ENCODE data around the gene CHL1.

CHL1 gene

DNA sequence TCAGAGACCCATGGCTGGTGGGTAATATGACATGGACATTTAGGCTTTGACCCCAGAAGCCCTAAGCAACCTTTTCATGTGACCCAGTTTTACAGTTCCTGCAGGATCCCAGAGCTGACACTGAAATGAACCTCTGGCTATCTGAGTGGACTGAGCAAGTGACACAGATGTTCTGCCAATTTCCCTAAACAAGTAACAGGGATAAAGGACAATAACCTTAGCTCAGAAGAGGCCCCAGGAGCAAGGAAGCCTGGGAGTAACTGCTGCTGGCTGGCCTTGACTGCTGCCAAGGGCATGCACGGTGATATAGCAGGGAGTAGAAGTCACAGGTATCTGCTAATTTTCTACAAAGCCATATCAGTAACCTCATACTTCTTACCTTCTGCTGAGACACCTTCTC, 177.9 kb downstream of the CHL1 start:
- Histone ChIP-seq H3K9me2 (replicated peaks; ENCODE audit: control insufficient read depth, low read length) (no peaks in the 10 kb centered on the region), H3K79me2 (ENCODE audit: control insufficient read depth, low read length) (no peaks in the 10 kb centered on the region), H4K20me1 (ENCODE audit: control insufficient read depth, insufficient read depth, low read depth, low read length) (no peaks in the 10 kb centered on the region), H3K4me3 (ENCODE audit: low read length) (no peak overlapping the region), H3K9me3 (ENCODE audit: control insufficient read depth, insufficient read depth, low read length) (no peaks in the 10 kb centered on the region), H3K4me1 (ENCODE audit: control insufficient read depth, low read length) (no peaks in the 10 kb centered on the region), H3K27ac (ENCODE audit: low read depth, low read length) (no peak overlapping the region), H3K27me3 (ENCODE audit: control insufficient read depth, low read length) (0 out of 2 replicates have a peak, but pooled peaks cover 3% of the 10 kb centered on the region), H3K4me2 (ENCODE audit: low read length) (no peak overlapping the region), H3K36me3 (ENCODE audit: control insufficient read depth, low read length) (no peaks in the 10 kb centered on the region), H3F3A (ENCODE audit: control insufficient read depth, insufficient read depth) (no peaks in the 10 kb centered on the region)
- TF ChIP-seq, protein P1, sequence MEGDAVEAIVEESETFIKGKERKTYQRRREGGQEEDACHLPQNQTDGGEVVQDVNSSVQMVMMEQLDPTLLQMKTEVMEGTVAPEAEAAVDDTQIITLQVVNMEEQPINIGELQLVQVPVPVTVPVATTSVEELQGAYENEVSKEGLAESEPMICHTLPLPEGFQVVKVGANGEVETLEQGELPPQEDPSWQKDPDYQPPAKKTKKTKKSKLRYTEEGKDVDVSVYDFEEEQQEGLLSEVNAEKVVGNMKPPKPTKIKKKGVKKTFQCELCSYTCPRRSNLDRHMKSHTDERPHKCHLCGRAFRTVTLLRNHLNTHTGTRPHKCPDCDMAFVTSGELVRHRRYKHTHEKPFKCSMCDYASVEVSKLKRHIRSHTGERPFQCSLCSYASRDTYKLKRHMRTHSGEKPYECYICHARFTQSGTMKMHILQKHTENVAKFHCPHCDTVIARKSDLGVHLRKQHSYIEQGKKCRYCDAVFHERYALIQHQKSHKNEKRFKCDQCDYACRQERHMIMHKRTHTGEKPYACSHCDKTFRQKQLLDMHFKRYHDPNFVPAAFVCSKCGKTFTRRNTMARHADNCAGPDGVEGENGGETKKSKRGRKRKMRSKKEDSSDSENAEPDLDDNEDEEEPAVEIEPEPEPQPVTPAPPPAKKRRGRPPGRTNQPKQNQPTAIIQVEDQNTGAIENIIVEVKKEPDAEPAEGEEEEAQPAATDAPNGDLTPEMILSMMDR (IDR thresholded peaks at IDR 0.05; ENCODE audit: low read depth, low read length, poor library complexity, severe bottlenecking): no peak
- TF ChIP-seq EZH2phosphoT487 (IDR thresholded peaks at IDR 0.05; ENCODE audit: borderline replicate concordance, low read length): no peak

GRCh38 chr3:377158-377561, 180.6 kb downstream of the CHL1 start:
- no peak overlapping the region for H3K4me2 ChIP-seq (ENCODE audit: low read length)

DNA sequence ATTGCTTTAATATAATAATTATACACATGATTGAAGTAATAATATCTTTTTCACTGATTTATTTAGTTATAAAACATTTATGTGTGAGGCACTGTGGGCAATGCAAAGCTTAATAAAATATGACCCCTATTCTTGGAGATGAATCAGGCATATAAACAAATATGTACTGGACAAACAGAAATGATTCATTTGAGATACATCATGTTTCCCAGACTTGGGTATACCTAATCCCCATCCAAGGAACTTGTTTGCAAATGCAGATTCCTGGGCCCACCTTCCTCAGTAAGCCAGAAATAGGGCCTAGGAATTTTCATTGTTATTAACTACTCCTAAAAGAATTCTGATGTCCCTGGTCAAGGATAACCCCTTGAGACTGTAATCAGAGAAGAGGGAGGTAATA, 184.2 kb downstream of the CHL1 start:
- H3K27me3 ChIP-seq (ENCODE audit: control insufficient read depth, low read length): no peaks in the 10 kb centered on the region
- no peak overlapping the region for H3K4me3 ChIP-seq (ENCODE audit: low read length)
- no peaks in the 10 kb centered on the region for H3K79me2 ChIP-seq (ENCODE audit: control insufficient read depth, low read length)
- H3K36me3 ChIP-seq (ENCODE audit: control insufficient read depth, low read length): no peaks in the 10 kb centered on the region
- H3K9me3 ChIP-seq (ENCODE audit: control insufficient read depth, insufficient read depth, low read length): no peaks in the 10 kb centered on the region
- H4K20me1 ChIP-seq (ENCODE audit: control insufficient read depth, insufficient read depth, low read depth, low read length): no peaks in the 10 kb centered on the region
- no peaks in the 10 kb centered on the region for H3K4me1 ChIP-seq (ENCODE audit: control insufficient read depth, low read length)
- no peak for TF ChIP-seq EZH2phosphoT487 (IDR thresholded peaks at IDR 0.05; ENCODE audit: borderline replicate concordance, low read length)
- TF ChIP-seq, protein P1 (IDR thresholded peaks at IDR 0.05; ENCODE audit: low read depth, low read length, poor library complexity, severe bottlenecking): no peak
- no peaks in the 10 kb centered on the region for H3F3A ChIP-seq (ENCODE audit: control insufficient read depth, insufficient read depth)
- no peaks in the 10 kb centered on the region for H3K9me2 ChIP-seq (replicated peaks; ENCODE audit: control insufficient read depth, low read length)
- no peak overlapping the region for H3K27ac ChIP-seq (ENCODE audit: low read depth, low read length)
- no peak overlapping the region for H3K4me2 ChIP-seq (ENCODE audit: low read length)

More at GRCh38 chr3:377158-377561, 180.6 kb downstream of the CHL1 start:
- Histone ChIP-seq H3K27me3 (ENCODE audit: control insufficient read depth, low read length) (0 out of 2 replicates have a peak, but pooled peaks cover 3% of the 10 kb centered on the region), H3K4me3 (ENCODE audit: low read length) (no peak overlapping the region), H3K4me1 (ENCODE audit: control insufficient read depth, low read length) (no peaks in the 10 kb centered on the region), H3K36me3 (ENCODE audit: control insufficient read depth, low read length) (no peaks in the 10 kb centered on the region), H3F3A (ENCODE audit: control insufficient read depth, insufficient read depth) (no peaks in the 10 kb centered on the region), H3K79me2 (ENCODE audit: control insufficient read depth, low read length) (no peaks in the 10 kb centered on the region), H3K27ac (ENCODE audit: low read depth, low read length) (no peak overlapping the region), H3K9me3 (ENCODE audit: control insufficient read depth, insufficient read depth, low read length) (no peaks in the 10 kb centered on the region), H3K9me2 (replicated peaks; ENCODE audit: control insufficient read depth, low read length) (no peaks in the 10 kb centered on the region), H4K20me1 (ENCODE audit: control insufficient read depth, insufficient read depth, low read depth, low read length) (no peaks in the 10 kb centered on the region)
- TF ChIP-seq, protein P1 (IDR thresholded peaks at IDR 0.05; ENCODE audit: low read depth, low read length, poor library complexity, severe bottlenecking): peak; percentile 63
- TF ChIP-seq EZH2phosphoT487 (IDR thresholded peaks at IDR 0.05; ENCODE audit: borderline replicate concordance, low read length): no peak
